HepG2 (cell line): ENCODE measurements around the gene DDI2. TPM values are rescaled to one million over a fixed set of nuclear protein-coding genes. Genes with fewer than 3 reads are reported as not detected.

Experiments used
- BHLHE40 ChIP-seq: IDR thresholded peaks from 2 replicates; pipeline ENCODE4 v1.6.1; 2011; ENCODE audit warnings: low read length, improper control_type of control experiment
- DPF2 ChIP-seq: sonication (generic); formaldehyde crosslinking; IDR thresholded peaks from 2 replicates; pipeline ENCODE4 v1.4.0; 2020; ENCODE audit warnings: mild to moderate bottlenecking, low read depth, missing genetic modification reagents, borderline replicate concordance
- E2F2 ChIP-seq: sonication (generic); formaldehyde crosslinking; IDR thresholded peaks from 2 replicates; pipeline ENCODE4 v1.4.0; 2020; ENCODE audit warnings: missing genetic modification reagents, borderline replicate concordance
- FLYWCH1 ChIP-seq: sonication (generic); formaldehyde crosslinking; IDR thresholded peaks from 2 replicates; pipeline ENCODE4 v1.8.1; 2023; ENCODE audit warnings: mild to moderate bottlenecking, missing genetic modification reagents
- FOXA1 ChIP-seq, 2 experiments: fragments of 450-650 bp in 1 of 2; sonication (generic) in 1 of 2; formaldehyde crosslinking in 1 of 2; IDR thresholded peaks; 2 replicates each; pipeline versions ENCODE4 v1.4.0 to v1.6.1; 2016 to 2020; ENCODE audit warnings: missing genetic modification reagents in 1 of 2
- GZF1 ChIP-seq: sonication (generic); formaldehyde crosslinking; IDR thresholded peaks from 2 replicates; pipeline ENCODE4 v1.5.1; 2020; ENCODE audit warnings: mild to moderate bottlenecking, missing genetic modification reagents
- MIXL1 ChIP-seq: IDR thresholded peaks from 2 replicates; pipeline ENCODE4 v1.6.1; 2016
- PRPF4 ChIP-seq: fragments of 200-400 bp; formaldehyde crosslinking; IDR thresholded peaks from 2 replicates; pipeline ENCODE4 v1.6.1; 2016; ENCODE audit warnings: low read length, low read depth; ENCODE audit not compliant: poor library complexity, severe bottlenecking
- RCOR2 ChIP-seq: IDR thresholded peaks from 2 replicates; pipeline ENCODE4 v1.6.1; 2016; ENCODE audit warnings: missing biosample characterization, missing genetic modification reagents
- SETDB1 ChIP-seq: sonication (generic); formaldehyde crosslinking; IDR thresholded peaks from 2 replicates; pipeline ENCODE4 v1.5.1; 2020; ENCODE audit warnings: missing genetic modification reagents, mild to moderate bottlenecking, borderline replicate concordance
- SIN3A ChIP-seq: IDR thresholded peaks from 2 replicates; pipeline ENCODE4 v1.6.1; 2011; ENCODE audit warnings: low read depth, mild to moderate bottlenecking, control low read depth, low read length, borderline replicate concordance
- TAF1 ChIP-seq: sonication (generic); formaldehyde crosslinking; IDR thresholded peaks from 2 replicates; pipeline ENCODE4 v1.4.0; 2020; ENCODE audit warnings: missing genetic modification reagents
- TBP ChIP-seq: sonication (generic); formaldehyde crosslinking; IDR thresholded peaks from 2 replicates; pipeline ENCODE4 v1.5.0; 2020; ENCODE audit warnings: missing genetic modification reagents
- TEAD2 ChIP-seq: sonication (generic); formaldehyde crosslinking; IDR thresholded peaks from 2 replicates; pipeline ENCODE4 v1.9.0; 2021; ENCODE audit warnings: missing genetic modification reagents
- TFAP4 ChIP-seq: sonication (generic); IDR thresholded peaks from 2 replicates; pipeline ENCODE4 v1.6.1; 2016; ENCODE audit warnings: low read depth, borderline replicate concordance
- YEATS4 ChIP-seq: sonication (generic); formaldehyde crosslinking; IDR thresholded peaks from 2 replicates; pipeline ENCODE4 v1.4.0; 2020; ENCODE audit warnings: missing genetic modification reagents, borderline replicate concordance
- ZBTB37 ChIP-seq: sonication (generic); formaldehyde crosslinking; IDR thresholded peaks from 2 replicates; pipeline ENCODE4 v1.4.0; 2020; ENCODE audit warnings: mild to moderate bottlenecking, missing genetic modification reagents
- ZFP37 ChIP-seq: sonication (generic); formaldehyde crosslinking; IDR thresholded peaks from 2 replicates; pipeline ENCODE4 v1.4.0; 2020; ENCODE audit warnings: missing genetic modification reagents, borderline replicate concordance
- ZNF33A ChIP-seq: sonication (generic); formaldehyde crosslinking; IDR thresholded peaks from 2 replicates; pipeline ENCODE4 v1.5.1; 2020; ENCODE audit warnings: missing genetic modification reagents, mild to moderate bottlenecking, moderate library complexity, borderline replicate concordance
- ZNF468 ChIP-seq: sonication (generic); formaldehyde crosslinking; IDR thresholded peaks from 2 replicates; pipeline ENCODE4 v1.8.0; 2022; ENCODE audit warnings: mild to moderate bottlenecking, moderate library complexity, missing genetic modification reagents
- ZNF558 ChIP-seq: sonication (generic); formaldehyde crosslinking; IDR thresholded peaks from 2 replicates; pipeline ENCODE4 v1.9.0; 2022; ENCODE audit warnings: mild to moderate bottlenecking, missing genetic modification reagents, borderline replicate concordance
- ZNF563 ChIP-seq: sonication (generic); formaldehyde crosslinking; IDR thresholded peaks from 2 replicates; pipeline ENCODE4 v1.8.0; 2022; ENCODE audit warnings: mild to moderate bottlenecking, moderate library complexity, missing genetic modification reagents
- ZNF607 ChIP-seq: sonication (generic); formaldehyde crosslinking; IDR thresholded peaks from 2 replicates; pipeline ENCODE4 v1.5.1; 2020; ENCODE audit warnings: missing genetic modification reagents, mild to moderate bottlenecking, borderline replicate concordance
- ZNF737 ChIP-seq: sonication (generic); formaldehyde crosslinking; IDR thresholded peaks from 2 replicates; pipeline ENCODE4 v1.5.0; 2020; ENCODE audit warnings: missing genetic modification reagents, mild to moderate bottlenecking, borderline replicate concordance
- ZNF768 ChIP-seq: sonication (generic); formaldehyde crosslinking; IDR thresholded peaks from 2 replicates; pipeline ENCODE4 v1.4.0; 2020; ENCODE audit warnings: missing genetic modification reagents
- polyA plus RNA-seq, 8 experiments: library from polyadenylated mRNA; depleted of rRNA in 3 of 8; stranded (reverse) in 7 of 8; unstranded in 1 of 8; fragments of >200 nt; fragmentation: Illumina TruSeq in 4 of 8; extraction: Trizol in 4 of 8; gene quantifications; 2 replicates each; pipeline versions ENCODE4 v1.2.1 to v1.2.3, GENCODE V29; 2011 to 2016; ENCODE audit warnings: low read depth in 4 of 8, missing spikeins in 1 of 8, mixed read lengths in 1 of 8; ENCODE audit not compliant: insufficient read depth in 1 of 8
- total RNA-seq, 5 experiments: library from RNA; depleted of rRNA; stranded (reverse); fragments of >200 nt; fragmentation: Illumina TruSeq; extraction: Trizol; gene quantifications; 2 replicates each; pipeline ENCODE4 v1.2.3, GENCODE V29; 2016; ENCODE audit warnings: low read depth in 1 of 5

DDI2 gene
- total and polyA plus RNA-seq, 2 of the 13 experiments (the other 11 are each of a cell fraction or from before 2014, with no cell fraction given), result 8.5 to 25.7 TPM

GRCh38 chr1:15618655-15619525 is 1.6 kb downstream of the DDI2 start (continued):
- TF ChIP-seq GZF1 (no peak), ZNF607 (CRISPR knock-in tag) (no peak), FLYWCH1 (no peak), ZNF563 (no peak), MIXL1 (peak; percentile 68), FOXA1 (IDR thresholded peaks at IDR 0.05) (0 out of 2 replicates have a peak, but pooled peaks have one; percentile 44), FOXA1 (CRISPR knock-in tag; IDR thresholded peaks at IDR 0.05) (peak; percentile 82), RCOR2 (CRISPR knock-in tag) (peak; percentile 87), ZNF558 (CRISPR knock-in tag) (no peak), ZNF768 (CRISPR knock-in tag) (no peak), ZNF468 (CRISPR knock-in tag) (no peak), ZNF737 (no peak), ZBTB37 (CRISPR knock-in tag) (no peak), TBP (no peak), YEATS4 (peak; percentile 62; the same call in 1 of the 2 replicates), DPF2 (CRISPR knock-in tag) (peak; percentile 89), PRPF4 (no peak), TFAP4 (peak; percentile 53; the same call in 1 of the 2 replicates), TEAD2 (no peak), ZNF33A (CRISPR knock-in tag) (no peak), TAF1 (CRISPR knock-in tag) (no peak), ZFP37 (CRISPR knock-in tag) (no peak), SIN3A (no peak; the same call in 1 of the 2 replicates), BHLHE40 (peak; percentile 82), SETDB1 (CRISPR knock-in tag) (no peak), E2F2 (no peak)
